IMR-90 (cell line): ENCODE results near the gene ENTPD1. TPM values are rescaled to one million over a fixed set of nuclear protein-coding genes. Genes with fewer than 3 reads are reported as not detected.

Source experiments
- ATAC-seq: fragments of 200-7000 bp; cut with Tn5 transposase; 2 replicates; pipeline ENCODE4 v1.9.1; 2020; ENCODE audit warnings: low read depth, mild to moderate bottlenecking, moderate library complexity
- BruUV-seq: library from RNA; stranded (reverse); fragments of 400-500 nt; replicated peaks from 2 replicates; lab custom pipeline; 2021; lab: Mats Ljungman, UMichigan
- CTCF ChIA-PET: fragments of 300-600 bp; formaldehyde crosslinking; extraction: SDS; loops from one replicate; lab custom pipeline; 2021; ENCODE audit warnings: antibody characterized with exemption; lab: Yijun Ruan, JAX
- POLR2A ChIA-PET: fragments of 300-600 bp; sonication (Branson Sonifier 250); formaldehyde crosslinking; loops from one replicate; lab custom pipeline; 2022; ENCODE audit warnings: antibody characterized with exemption; ENCODE audit not compliant: unreplicated experiment; lab: Charles Lee
- DNase-seq: peaks from one replicate; pipeline ENCODE4 v3.0.0; 2013
- H2AFZ ChIP-seq: replicated peaks from 2 replicates; pipeline ENCODE3; 2013; ENCODE audit warnings: low read length, mild to moderate bottlenecking; ENCODE audit not compliant: poor library complexity
- H2AK5ac ChIP-seq: 2 replicates; pipeline ENCODE4 v1.6.1; 2013; ENCODE audit warnings: low read depth, low read length, inconsistent platforms
- H2AK9ac ChIP-seq: replicated peaks from 2 replicates; pipeline ENCODE3; 2013; ENCODE audit warnings: mild to moderate bottlenecking, low read depth, low read length, moderate library complexity; ENCODE audit not compliant: poor library complexity
- H2BK120ac ChIP-seq: 2 replicates; pipeline ENCODE4 v1.6.1; 2013; ENCODE audit warnings: low read depth, low read length, inconsistent platforms
- H2BK15ac ChIP-seq: 3 replicates; pipeline ENCODE4 v1.6.1; 2013; ENCODE audit warnings: low read depth, low read length, inconsistent platforms
- H2BK20ac ChIP-seq: 2 replicates; pipeline ENCODE4 v1.6.1; 2013; ENCODE audit warnings: low read depth, mild to moderate bottlenecking, inconsistent platforms, low read length, moderate library complexity
- H2BK5ac ChIP-seq: 2 replicates; pipeline ENCODE4 v1.6.1; 2013; ENCODE audit warnings: mild to moderate bottlenecking, low read depth, low read length, inconsistent platforms; ENCODE audit not compliant: poor library complexity, severe bottlenecking
- H3K14ac ChIP-seq: replicated peaks from 2 replicates; pipeline ENCODE4 v1.6.1; 2013; ENCODE audit warnings: low read depth, low read length, inconsistent platforms
- H3K18ac ChIP-seq: 2 replicates; pipeline ENCODE4 v1.6.1; 2013; ENCODE audit warnings: low read depth, low read length, control low read depth
- H3K23ac ChIP-seq: 2 replicates; pipeline ENCODE4 v1.6.1; 2013; ENCODE audit warnings: low read depth, low read length, inconsistent platforms
- H3K27ac ChIP-seq: 2 replicates; pipeline ENCODE4 v1.5.1; 2013; ENCODE audit warnings: mild to moderate bottlenecking, control low read depth, low read length; ENCODE audit not compliant: insufficient read depth
- H3K27me3 ChIP-seq: 2 replicates; pipeline ENCODE4 v1.6.1; 2013; ENCODE audit warnings: low read length; ENCODE audit not compliant: control insufficient read depth, insufficient read depth
- H3K36me3 ChIP-seq: 2 replicates; pipeline ENCODE4 v1.6.1; 2013; ENCODE audit warnings: low read length, mixed read lengths; ENCODE audit not compliant: control insufficient read depth, insufficient read depth
- H3K4ac ChIP-seq: 2 replicates; pipeline ENCODE4 v1.6.1; 2013; ENCODE audit warnings: low read depth, low read length, inconsistent platforms
- H3K4me1 ChIP-seq: 2 replicates; pipeline ENCODE4 v1.6.1; 2013; ENCODE audit warnings: low read length, mixed read lengths; ENCODE audit not compliant: control insufficient read depth, insufficient read depth
- H3K4me2 ChIP-seq: 2 replicates; pipeline ENCODE4 v1.6.1; 2013; ENCODE audit warnings: low read depth, mild to moderate bottlenecking, control low read depth, low read length, moderate library complexity
- H3K4me3 ChIP-seq: 2 replicates; pipeline ENCODE4 v1.5.1; 2013; ENCODE audit warnings: low read depth, mild to moderate bottlenecking, control low read depth, low read length, moderate library complexity; ENCODE audit not compliant: insufficient read depth
- H3K56ac ChIP-seq: 2 replicates; pipeline ENCODE4 v1.6.1; 2013; ENCODE audit warnings: low read length, inconsistent platforms; ENCODE audit not compliant: insufficient read depth; ENCODE audit errors: extremely low read depth
- H3K79me1 ChIP-seq, 2 experiments: 2 replicates each; pipeline ENCODE4 v1.6.1; 2013; ENCODE audit warnings: low read length in 2 of 2, inconsistent platforms in 1 of 2, low read depth in 1 of 2
- H3K9ac ChIP-seq: 2 replicates; pipeline ENCODE4 v1.6.1; 2013; ENCODE audit warnings: low read depth, low read length, control low read depth
- H3K9me1 ChIP-seq: 2 replicates; pipeline ENCODE4 v1.6.1; 2013; ENCODE audit warnings: low read length, inconsistent platforms; ENCODE audit not compliant: insufficient read depth
- H3K9me3 ChIP-seq: 2 replicates; pipeline ENCODE4 v1.6.1; 2013; ENCODE audit warnings: low read length; ENCODE audit not compliant: control insufficient read depth, insufficient read depth
- H4K20me1 ChIP-seq: 2 replicates; pipeline ENCODE4 v1.6.1; 2013; ENCODE audit warnings: low read length, inconsistent platforms; ENCODE audit not compliant: insufficient read depth
- H4K5ac ChIP-seq: 2 replicates; pipeline ENCODE4 v1.6.1; 2013; ENCODE audit warnings: mild to moderate bottlenecking, low read depth, low read length, control low read depth
- H4K8ac ChIP-seq, 2 experiments: 2 replicates each; pipeline ENCODE4 v1.6.1; 2013; ENCODE audit warnings: low read depth in 2 of 2, low read length in 2 of 2, control low read depth in 1 of 2, inconsistent platforms in 1 of 2
- H4K91ac ChIP-seq: 2 replicates; pipeline ENCODE4 v1.6.1; 2013; ENCODE audit warnings: low read depth, low read length, inconsistent platforms; ENCODE audit not compliant: insufficient read depth
- BHLHE40 ChIP-seq: fragments of 150-350 bp; IDR thresholded peaks from 2 replicates; pipeline ENCODE4 v1.6.1; 2016; ENCODE audit warnings: mild to moderate bottlenecking, low read depth, low read length
- CEBPB ChIP-seq: IDR thresholded peaks from 2 replicates; pipeline ENCODE4 v1.6.1; 2012; ENCODE audit warnings: low read depth, low read length, improper control_type of control experiment
- CHD1 ChIP-seq: IDR thresholded peaks from 2 replicates; pipeline ENCODE4 v1.6.1; 2012; ENCODE audit warnings: low read depth, low read length, improper control_type of control experiment
- FOS ChIP-seq: fragments of 150-350 bp; IDR thresholded peaks from 2 replicates; pipeline ENCODE4 v1.6.1; 2016; ENCODE audit warnings: low read depth, low read length
- MAFK ChIP-seq: IDR thresholded peaks from 2 replicates; pipeline ENCODE4 v1.6.1; 2012; ENCODE audit warnings: low read depth, low read length, improper control_type of control experiment
- MAZ ChIP-seq: IDR thresholded peaks from 2 replicates; pipeline ENCODE4 v1.6.1; 2012; ENCODE audit warnings: low read depth, mild to moderate bottlenecking, low read length, improper control_type of control experiment, moderate library complexity, borderline replicate concordance
- MXI1 ChIP-seq: IDR thresholded peaks from 2 replicates; pipeline ENCODE4 v1.6.1; 2012; ENCODE audit warnings: low read depth, mild to moderate bottlenecking, low read length, moderate library complexity, borderline replicate concordance
- NFE2L2 ChIP-seq: fragments of 150-350 bp; IDR thresholded peaks from 2 replicates; pipeline ENCODE4 v1.6.1; 2016; ENCODE audit warnings: low read depth, mild to moderate bottlenecking, low read length
- POLR2A ChIP-seq: IDR thresholded peaks from 2 replicates; pipeline ENCODE4 v1.6.1; 2012; ENCODE audit warnings: mild to moderate bottlenecking, low read depth, low read length
- RAD21 ChIP-seq: IDR thresholded peaks from 2 replicates; pipeline ENCODE4 v1.6.1; 2012; ENCODE audit warnings: low read length, improper control_type of control experiment
- RCOR1 ChIP-seq: IDR thresholded peaks from 2 replicates; pipeline ENCODE4 v1.6.1; 2012; ENCODE audit warnings: mild to moderate bottlenecking, low read length, improper control_type of control experiment; ENCODE audit not compliant: insufficient replicate concordance
- SMC3 ChIP-seq: fragments of 150-350 bp; IDR thresholded peaks from 2 replicates; pipeline ENCODE4 v1.6.1; 2016; ENCODE audit warnings: low read depth, mild to moderate bottlenecking, antibody characterized with exemption, low read length, moderate library complexity
- WGBS, 2 experiments: methylation state at CpG; one replicate each; pipeline versions ENCODE4 v1.1.5 to v1.1.7; 2013; ENCODE audit warnings: missing lambda C conversion rate in 2 of 2; ENCODE audit not compliant: insufficient read length in 1 of 2; ENCODE audit errors: extremely low coverage in 2 of 2; 5-methylcytosine and 5-hydroxymethylcytosine counted together
- dilution Hi-C: fragments of 300-500 bp; cut with HindIII; formaldehyde crosslinking; loops from one replicate; pipeline ENCODE4 v1.14.3; 2018; ENCODE audit warnings: low sequenced_read_pairs; ENCODE audit not compliant: unreplicated experiment
- in situ Hi-C: fragments of 300-500 bp; cut with MboI; formaldehyde crosslinking; loops from 3 replicates; pipeline ENCODE4 v1.14.3; 2019; ENCODE audit warnings: low sequenced_read_pairs, inconsistent platforms, mixed read lengths
- intact Hi-C: fragments of 100-400 bp; cut with micrococcal nuclease; formaldehyde crosslinking; loops from 2 replicates; pipeline ENCODE4 v1.10.0; 2022
- polyA plus RNA-seq, 3 experiments: library from polyadenylated mRNA; depleted of rRNA; stranded (reverse); fragments of >200 nt; gene quantifications; 2 replicates each; pipeline ENCODE4 v1.2.3, GENCODE V29; 2012; ENCODE audit warnings: low replicate concordance in 1 of 3
- total RNA-seq: library from RNA; depleted of rRNA; stranded (reverse); fragments of >200 nt; gene quantifications from 2 replicates; pipeline ENCODE4 v1.2.3, GENCODE V29; 2012
- TF ChIP-seq, protein P1 (sequence below): fragments of 150-350 bp; IDR thresholded peaks from 2 replicates; pipeline ENCODE4 v1.6.1; 2016; ENCODE audit warnings: low read depth, mild to moderate bottlenecking, low read length, moderate library complexity, borderline replicate concordance
- TF ChIP-seq, protein P2 (sequence below): fragments of 150-350 bp; IDR thresholded peaks from 2 replicates; pipeline ENCODE4 v1.6.1; 2017; ENCODE audit warnings: mild to moderate bottlenecking, antibody characterized with exemption, low read length, low read depth
- TF ChIP-seq, protein P3 (sequence below): conservative IDR thresholded peaks from 2 replicates; pipeline ENCODE4 v1.5.1; 2012; ENCODE audit warnings: mild to moderate bottlenecking, low read depth, low read length, improper control_type of control experiment

Gene ENTPD1
- total and polyA plus RNA-seq, 2 of the 4 experiments (the other 2 are of a cell fraction): under 0.01 TPM; not detected in 1

DNA sequence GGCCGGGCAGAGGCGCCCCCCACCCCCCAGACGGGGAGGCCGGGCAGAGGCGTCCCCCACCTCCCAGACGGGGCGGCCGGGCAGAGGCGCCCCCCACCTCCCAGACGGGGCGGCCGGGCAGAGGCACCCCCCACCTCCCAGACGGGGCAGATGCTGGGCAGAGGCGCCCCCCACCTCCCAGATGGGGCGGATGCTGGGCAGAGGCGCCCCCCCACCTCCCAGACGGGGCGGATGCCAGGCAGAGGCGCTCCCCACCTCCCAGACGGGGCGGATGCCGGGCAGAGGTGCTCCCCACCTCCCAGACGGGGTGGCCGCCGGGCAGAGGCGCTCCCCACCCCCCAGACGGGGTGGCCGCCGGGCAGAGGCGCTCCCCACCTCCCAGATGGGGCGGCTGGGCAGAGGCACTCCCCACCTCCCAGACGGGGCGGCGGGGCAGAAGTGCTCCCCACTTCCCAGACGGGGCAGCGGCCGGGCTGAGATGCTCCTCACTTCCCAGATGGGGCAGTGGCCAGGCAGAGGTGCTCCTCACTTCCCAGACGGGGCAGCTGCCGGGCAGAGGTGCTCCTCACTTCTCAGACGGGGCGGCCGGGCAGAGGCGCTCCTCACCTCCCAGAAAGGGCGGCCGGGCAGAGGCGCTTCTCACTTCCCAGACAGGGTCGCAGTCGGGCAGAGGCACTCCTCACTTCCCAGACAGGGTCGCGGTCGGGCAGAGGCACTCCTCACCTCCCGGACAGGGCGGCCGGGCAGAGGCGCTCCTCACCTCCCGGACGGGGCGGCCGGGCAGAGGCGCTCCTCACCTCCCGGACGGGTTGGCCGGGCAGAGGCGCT lies 53.6 kb downstream of the ENTPD1 start:
- H4K8ac ChIP-seq: no peak overlapping the region
- dilution Hi-C loops: no loop called here
- in situ Hi-C loops: no loop called here
- CTCF ChIA-PET: no interaction called here
- H2BK15ac ChIP-seq: no peak overlapping the region
- H3K4me3 ChIP-seq: no peak overlapping the region
- 80% methylated on average over 1 of the region's 64 CpGs; no CpG with 5 or more reads in 1 of the 2 experiments for WGBS, 2 experiments
- H2AK9ac ChIP-seq: no peak overlapping the region
- no peak overlapping the region for H3K56ac ChIP-seq
- no TSS peak for BruUV-seq
- H3K27me3 ChIP-seq: no peaks in the 10 kb centered on the region
- DNase-seq (no peak), ATAC-seq (no peak)
- H3K9ac ChIP-seq: no peak overlapping the region
- no peak overlapping the region for H3K14ac ChIP-seq
- H3K9me1 ChIP-seq: peaks cover 4% of the 10 kb centered on the region; the same call in 1 of the 2 replicates
- no peak overlapping the region for H2AK5ac ChIP-seq
- H2BK120ac ChIP-seq: no peak overlapping the region
- H2BK5ac ChIP-seq: no peak overlapping the region
- H3K4me2 ChIP-seq: no peak overlapping the region
- no peaks in the 10 kb centered on the region for H3K9me3 ChIP-seq
- no peaks in the 10 kb centered on the region for H3K36me3 ChIP-seq
- no peak overlapping the region for H3K18ac ChIP-seq
- H3K23ac ChIP-seq: no peak overlapping the region
- no peak overlapping the region for H4K91ac ChIP-seq
- no peak overlapping the region for H3K27ac ChIP-seq
- H4K5ac ChIP-seq: no peak overlapping the region
- no peak overlapping the region for H3K4ac ChIP-seq
- H3K4me1 ChIP-seq: peaks cover 10% of the 10 kb centered on the region
- POLR2A ChIA-PET: no interaction called here
- no peak overlapping the region for H2BK20ac ChIP-seq
- H4K20me1 ChIP-seq: no peaks in the 10 kb centered on the region
- intact Hi-C loops: no loop called here
- H3K79me1 ChIP-seq: no peaks in the 10 kb centered on the region
- no peak overlapping the region for H2AFZ ChIP-seq
- TF ChIP-seq FOS (no peak), BHLHE40 (no peak), RCOR1 (no peak), MAFK (no peak), CHD1 (no peak), MXI1 (no peak), RAD21 (no peak), SMC3 (no peak), MAZ (no peak), NFE2L2 (no peak), POLR2A (no peak), CEBPB (no peak)
- TF ChIP-seq, protein P1, sequence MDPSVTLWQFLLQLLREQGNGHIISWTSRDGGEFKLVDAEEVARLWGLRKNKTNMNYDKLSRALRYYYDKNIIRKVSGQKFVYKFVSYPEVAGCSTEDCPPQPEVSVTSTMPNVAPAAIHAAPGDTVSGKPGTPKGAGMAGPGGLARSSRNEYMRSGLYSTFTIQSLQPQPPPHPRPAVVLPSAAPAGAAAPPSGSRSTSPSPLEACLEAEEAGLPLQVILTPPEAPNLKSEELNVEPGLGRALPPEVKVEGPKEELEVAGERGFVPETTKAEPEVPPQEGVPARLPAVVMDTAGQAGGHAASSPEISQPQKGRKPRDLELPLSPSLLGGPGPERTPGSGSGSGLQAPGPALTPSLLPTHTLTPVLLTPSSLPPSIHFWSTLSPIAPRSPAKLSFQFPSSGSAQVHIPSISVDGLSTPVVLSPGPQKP: no peak
- TF ChIP-seq, protein P2, sequence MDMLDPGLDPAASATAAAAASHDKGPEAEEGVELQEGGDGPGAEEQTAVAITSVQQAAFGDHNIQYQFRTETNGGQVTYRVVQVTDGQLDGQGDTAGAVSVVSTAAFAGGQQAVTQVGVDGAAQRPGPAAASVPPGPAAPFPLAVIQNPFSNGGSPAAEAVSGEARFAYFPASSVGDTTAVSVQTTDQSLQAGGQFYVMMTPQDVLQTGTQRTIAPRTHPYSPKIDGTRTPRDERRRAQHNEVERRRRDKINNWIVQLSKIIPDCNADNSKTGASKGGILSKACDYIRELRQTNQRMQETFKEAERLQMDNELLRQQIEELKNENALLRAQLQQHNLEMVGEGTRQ: no peak
- TF ChIP-seq, protein P3, sequence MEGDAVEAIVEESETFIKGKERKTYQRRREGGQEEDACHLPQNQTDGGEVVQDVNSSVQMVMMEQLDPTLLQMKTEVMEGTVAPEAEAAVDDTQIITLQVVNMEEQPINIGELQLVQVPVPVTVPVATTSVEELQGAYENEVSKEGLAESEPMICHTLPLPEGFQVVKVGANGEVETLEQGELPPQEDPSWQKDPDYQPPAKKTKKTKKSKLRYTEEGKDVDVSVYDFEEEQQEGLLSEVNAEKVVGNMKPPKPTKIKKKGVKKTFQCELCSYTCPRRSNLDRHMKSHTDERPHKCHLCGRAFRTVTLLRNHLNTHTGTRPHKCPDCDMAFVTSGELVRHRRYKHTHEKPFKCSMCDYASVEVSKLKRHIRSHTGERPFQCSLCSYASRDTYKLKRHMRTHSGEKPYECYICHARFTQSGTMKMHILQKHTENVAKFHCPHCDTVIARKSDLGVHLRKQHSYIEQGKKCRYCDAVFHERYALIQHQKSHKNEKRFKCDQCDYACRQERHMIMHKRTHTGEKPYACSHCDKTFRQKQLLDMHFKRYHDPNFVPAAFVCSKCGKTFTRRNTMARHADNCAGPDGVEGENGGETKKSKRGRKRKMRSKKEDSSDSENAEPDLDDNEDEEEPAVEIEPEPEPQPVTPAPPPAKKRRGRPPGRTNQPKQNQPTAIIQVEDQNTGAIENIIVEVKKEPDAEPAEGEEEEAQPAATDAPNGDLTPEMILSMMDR: no peak
